HG03159 (cell line): ENCODE measurements around the gene YIPF1.
"Not testable (repeated sequence)": the region's sequence is repeated elsewhere in the genome, so short reads cannot be mapped to it uniquely, and the experiment has no call there.

Source experiments
- ATAC-seq: cut with Tn5 transposase; IDR thresholded peaks from one replicate; pipeline ENCODE4 v1.9.1; 2021; ENCODE audit warnings: mild to moderate bottlenecking, moderate library complexity; ENCODE audit not compliant: unreplicated experiment

Gene YIPF1

DNA sequence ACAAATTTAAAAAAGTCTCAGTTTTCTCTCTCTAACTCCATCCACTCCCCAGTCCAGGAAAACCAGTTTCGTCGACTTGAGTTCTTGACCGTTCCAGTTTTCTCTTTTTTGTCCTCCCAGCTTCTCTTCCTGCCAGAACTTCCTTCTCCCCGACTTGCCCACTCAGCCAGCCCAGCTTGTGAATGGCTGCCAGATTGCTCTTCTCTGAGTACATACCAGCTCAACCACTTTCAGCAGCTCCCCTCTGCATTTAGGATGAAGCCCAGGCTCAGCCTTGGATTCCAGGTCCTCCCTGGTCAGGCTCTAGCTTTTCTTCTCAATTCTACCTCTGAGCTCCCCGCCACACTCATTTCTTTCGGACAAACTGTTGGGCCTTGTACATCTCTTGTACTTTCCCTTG lies 5.8 kb upstream of the YIPF1 start:
- no peak for ATAC-seq

DNA sequence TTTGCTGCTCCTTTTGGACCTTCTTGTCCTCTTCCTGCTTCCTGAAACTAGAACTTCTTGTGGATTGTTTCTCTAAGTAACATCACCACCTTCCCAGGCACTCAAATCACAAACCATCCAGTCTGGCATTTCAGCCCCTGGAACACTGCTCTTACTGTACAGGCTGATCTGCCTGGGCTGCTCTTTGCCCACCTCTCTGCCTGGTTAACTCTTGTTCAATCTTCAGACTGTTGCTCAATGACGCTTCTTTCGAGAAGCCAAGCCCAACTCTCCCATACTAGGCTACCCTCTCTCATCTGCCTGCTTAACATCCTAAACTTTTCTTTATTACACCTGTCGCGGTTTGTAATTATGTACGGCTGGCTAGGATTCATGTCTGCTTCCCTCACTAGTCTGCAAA lies 5.0 kb upstream of the YIPF1 start:
- no peak for ATAC-seq

DNA sequence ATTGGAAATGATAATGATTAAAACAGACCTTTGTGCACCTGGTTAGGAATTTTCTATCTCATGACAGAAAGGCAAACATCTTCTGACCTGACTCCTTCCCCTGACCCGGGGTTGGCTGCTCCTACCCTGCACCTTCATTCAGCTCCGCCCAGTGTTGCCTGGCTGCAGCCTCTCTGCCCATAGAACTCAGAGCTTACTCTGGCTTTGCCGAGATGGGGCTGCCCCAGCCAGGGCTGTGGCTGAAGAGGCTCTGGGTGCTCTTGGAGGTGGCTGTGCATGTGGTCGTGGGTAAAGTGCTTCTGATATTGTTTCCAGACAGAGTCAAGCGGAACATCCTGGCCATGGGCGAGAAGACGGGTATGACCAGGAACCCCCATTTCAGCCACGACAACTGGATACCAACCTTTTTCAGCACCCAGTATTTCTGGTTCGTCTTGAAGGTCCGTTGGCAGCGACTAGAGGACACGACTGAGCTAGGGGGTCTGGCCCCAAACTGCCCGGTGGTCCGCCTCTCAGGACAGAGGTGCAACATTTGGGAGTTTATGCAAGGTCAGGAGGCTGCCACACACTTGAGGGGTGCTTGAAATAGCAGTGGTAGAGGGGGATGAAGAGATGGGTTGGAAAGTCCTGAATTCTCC lies 4.5 kb upstream of the YIPF1 start, which contains the start of gene DIO1:
DIO1 (plus strand) TSS at position 189 of the 638 bp plus-strand sequence; CDS start at position 213, 24 bp downstream.
- no peak for ATAC-seq

DNA sequence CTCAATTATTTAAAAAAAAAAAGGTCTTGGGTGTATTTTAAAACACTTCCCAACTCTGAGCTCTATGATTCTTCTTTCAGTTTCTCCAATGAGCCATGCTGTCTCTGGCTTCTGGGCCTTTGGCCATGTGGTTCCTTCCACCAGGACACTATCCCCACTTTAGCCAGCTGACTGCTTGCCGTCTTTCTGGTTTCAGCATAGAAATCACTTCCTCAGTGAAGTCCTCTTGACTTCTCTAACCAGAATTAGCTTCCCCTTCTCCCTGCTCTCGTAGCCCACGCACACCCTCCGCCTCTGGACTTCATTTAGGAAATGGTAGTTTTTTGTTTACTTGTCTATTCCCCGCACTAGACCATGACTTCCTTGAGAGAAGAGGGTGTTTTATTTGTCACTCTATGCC lies 3.3 kb upstream of the YIPF1 start:
- ATAC-seq = no peak

DNA sequence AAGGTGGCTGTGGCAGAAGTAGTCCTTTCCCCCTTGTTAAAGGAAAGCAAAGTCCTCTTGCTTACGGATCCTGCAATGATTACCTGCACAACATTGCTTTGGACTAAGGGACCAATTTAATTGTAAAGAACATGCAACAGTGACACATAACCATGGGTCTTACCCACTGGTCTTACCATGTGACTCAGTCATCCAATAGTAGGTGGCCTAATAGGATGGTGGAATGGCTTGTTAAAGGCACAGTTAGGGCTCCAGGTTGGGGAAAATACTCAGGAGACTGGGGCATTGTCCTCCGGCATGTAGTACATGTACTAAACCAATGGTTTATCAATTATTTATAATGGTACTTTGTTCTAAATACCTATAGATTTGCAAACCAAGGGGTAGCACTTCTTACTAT lies 2.1 kb upstream of the YIPF1 start:
- ATAC-seq = no peak

DNA sequence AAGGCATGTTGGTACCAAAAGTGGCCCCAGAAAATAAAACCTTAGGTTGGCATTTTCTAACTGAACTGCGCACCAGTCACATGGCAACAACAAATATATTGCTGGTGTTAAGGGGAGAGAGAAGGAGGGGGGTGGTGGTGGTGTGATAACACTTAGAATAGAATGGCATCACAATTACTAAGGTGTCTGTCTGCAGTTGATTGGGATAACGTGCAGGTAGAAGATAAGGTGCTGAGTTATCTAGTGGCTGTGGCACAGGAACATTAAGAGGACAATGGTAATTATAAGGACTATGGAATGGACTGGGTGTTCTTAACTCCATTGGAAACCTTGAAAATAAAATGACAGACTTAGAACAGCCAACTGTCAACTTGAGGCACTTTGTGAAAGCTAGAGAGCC lies 1.4 kb upstream of the YIPF1 start:
- ATAC-seq = no peak

DNA sequence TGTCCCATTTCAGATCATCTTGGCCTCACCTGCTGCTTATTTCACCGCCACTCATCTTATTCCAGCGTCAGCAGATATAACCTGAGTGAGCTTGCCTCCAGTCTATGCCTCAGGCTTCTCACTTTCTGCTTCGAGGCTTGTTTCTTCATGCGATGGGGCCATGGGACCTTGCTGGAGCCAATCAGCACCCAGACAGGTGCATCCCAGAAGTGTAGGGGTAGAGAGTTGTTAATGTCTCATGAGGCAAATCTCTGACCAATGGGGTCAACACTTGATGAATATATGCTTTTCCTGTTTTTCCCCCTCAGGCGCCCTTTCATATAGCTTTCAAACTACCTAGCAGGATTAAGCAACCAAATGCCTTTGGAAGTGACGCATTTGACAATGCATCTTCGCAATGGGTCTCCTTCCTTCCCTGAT lies 935 bp upstream of the YIPF1 start:
- no peak for ATAC-seq

DNA sequence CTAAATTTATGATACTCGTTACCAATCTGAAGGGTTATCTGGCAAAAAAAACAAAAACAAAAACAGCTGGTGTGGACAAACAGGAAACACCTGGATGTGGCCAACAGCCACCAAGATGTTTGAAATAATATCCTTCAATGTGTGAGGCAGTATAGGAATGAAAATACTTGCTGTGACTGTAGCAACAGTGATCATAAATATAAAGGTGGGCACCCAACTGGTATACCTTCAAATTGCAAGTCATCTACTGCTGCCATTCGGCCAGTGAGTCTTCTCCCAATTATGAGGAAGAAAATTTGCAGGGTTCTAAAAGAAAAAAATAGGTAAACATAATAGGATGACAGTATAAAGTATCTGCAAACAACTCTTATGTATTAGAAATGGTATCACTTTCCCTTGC lies 916 bp downstream of the YIPF1 start:
- ATAC-seq = no peak

DNA sequence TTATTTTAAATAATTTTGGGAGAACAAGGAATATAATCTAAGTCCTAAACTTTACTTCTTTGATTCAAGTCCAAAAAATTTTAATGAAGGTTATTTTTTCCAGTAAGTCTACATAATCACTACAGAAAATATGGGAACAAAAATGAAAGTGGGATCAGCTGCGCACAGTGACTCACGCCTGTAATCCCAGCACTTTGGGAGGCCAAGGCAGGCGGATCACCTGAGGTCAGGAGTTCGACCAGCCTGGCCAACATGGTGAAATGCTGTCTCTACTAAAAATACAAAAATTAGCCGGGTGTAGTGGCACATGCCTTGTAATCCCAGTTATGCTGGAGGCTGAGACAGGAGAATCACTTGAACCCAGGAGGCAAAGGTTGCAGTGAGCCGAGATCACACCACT lies 6.0 kb downstream of the YIPF1 start:
- not testable (repeated sequence) for ATAC-seq

DNA sequence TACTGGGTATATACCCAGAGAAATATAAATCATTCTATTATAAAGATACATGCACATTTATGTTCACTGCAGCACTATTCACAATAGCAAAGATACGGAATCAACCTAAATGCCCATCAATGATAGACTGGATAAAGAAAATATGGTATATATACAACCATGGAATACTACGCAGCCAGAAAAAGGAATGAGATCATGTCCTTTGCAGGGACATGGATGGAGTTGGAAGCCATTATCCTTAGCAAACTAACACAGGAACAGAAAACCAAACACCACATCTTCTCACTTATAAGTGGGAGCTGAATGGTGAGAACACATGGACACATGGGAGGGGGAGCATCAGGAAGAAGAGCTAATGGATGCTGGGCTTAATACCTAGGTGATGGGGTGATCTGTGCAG lies 7.7 kb downstream of the YIPF1 start:
- not testable (repeated sequence) for ATAC-seq

DNA sequence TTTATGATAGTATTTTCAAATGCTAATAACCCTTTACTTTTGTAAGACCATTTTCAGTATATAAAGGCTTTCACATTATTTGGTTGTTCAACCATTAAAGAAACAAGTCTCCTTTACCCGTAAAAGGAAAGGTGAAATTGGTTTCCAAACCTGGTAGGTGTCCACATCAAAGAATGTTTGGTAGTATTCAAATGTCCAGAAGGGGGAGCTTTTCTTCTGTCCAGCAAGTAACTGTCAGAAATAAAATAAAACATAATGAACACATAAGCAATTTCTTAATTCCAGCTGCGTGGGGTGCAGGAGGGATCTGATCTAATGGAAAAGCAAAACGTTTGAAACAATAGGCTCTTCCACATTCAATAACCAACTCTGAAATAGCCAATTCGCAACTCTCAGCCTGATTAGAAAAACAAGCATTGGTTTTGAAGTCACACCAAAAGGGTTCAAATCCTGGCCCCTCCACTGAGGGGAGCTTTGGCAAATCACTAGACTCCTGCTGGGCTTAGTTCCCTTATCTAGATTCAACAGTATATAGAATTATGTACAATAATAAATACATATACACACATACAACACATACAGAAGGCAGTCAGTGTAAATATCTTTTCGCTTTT lies 11.0 kb downstream of the YIPF1 start:
- ATAC-seq = no peak

DNA sequence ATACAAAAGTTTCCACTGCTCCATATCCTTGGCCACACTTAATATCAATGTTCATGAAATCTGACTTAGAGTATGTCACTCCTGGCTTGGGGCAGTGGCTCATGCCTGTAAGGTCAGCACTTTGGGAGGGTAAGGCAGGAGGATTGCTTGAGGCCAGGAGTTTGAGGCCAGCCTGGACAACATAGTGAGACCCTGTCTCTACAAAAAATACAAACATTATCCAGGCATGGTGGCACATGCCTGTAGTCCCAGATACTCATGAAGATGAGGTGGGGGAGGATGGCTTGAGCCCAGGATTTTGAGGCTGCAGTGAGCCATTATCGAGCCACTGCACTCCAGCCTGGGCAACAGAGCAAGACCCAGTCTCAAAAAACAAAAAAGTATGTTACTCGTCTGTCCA lies 14.4 kb downstream of the YIPF1 start:
- not testable (repeated sequence) for ATAC-seq

DNA sequence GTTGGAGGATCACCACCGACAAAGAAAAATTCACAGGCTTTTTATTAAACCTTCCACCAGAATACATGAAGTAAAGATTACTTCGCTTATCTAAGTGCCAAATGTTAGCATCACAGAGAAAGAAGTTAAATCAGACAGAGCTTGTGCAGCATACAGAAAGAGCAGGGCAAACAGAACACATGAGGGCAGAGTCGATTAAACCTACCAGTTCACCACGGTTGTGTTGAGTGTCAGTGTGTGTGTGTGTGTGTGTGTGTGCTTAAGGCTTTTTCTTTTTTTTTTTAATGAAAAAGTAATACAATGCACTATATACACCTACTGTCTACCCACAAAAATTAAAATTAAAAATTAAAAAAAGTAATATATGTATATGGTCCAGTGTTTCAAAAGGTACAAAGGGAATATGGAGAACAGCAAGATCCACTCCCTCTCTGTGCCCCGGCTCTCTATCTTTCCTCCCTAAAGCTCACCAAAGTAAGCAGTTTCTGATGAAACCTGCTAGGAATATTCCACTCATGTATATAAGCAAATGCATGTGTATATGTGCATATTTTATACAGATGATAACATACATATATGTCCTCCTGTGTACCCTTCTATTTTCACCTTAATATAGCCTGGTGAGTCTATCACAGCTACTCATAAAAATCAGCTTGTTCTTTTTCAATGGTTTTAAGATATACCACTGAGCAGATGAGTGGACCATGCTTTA lies 17.7 kb downstream of the YIPF1 start:
- ATAC-seq = no peak

DNA sequence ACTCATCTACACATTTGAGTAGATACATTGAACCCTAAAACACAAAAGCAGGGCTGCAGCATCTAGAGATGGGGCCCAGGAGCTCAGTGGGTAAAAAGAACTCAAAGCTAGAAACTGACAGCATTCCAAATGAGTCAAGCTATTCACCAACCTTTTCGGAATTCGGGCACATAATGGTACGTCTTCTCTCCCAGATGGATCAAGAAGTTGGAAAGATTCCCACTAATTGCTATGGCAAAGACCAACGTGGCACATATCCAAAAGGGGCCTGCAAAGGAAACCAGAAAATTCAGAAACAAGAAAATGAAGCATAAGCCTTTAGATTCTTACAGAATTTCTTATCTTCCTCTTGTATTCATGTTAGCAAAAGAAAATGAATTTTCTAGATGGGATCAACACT lies 18.4 kb downstream of the YIPF1 start:
- no peak for ATAC-seq

DNA sequence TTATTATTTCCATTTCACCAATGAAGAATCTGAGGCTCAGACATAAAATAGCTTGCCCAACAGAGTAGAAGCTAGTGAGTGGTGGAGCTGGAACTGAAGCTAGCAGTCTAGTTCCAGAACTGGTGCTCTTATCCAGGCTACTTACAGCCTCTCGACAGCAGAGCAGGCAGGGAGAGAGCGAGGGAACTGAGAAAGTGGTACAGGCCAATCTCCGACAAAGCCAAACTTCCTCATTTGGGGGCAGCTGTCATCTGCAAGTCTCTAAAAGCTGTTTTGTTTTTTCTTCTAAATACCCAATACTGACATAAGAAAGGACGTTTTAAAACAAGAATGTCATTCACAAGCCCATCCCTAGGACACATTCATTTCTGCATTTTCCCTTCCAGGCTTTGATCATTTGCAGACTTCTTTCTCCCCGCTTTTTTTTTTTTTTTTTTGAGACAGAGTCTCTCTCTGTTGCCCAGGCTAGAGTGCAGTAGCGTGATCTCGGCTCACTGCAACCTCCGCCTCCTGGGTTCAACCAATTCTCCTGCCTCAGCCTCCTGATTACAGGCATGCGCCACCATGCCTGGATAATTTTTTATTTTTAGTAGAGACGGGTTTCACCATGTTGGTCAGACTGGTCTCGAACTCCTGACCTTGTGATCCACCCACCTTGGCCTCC lies 20.0 kb downstream of the YIPF1 start:
- no peak for ATAC-seq

DNA sequence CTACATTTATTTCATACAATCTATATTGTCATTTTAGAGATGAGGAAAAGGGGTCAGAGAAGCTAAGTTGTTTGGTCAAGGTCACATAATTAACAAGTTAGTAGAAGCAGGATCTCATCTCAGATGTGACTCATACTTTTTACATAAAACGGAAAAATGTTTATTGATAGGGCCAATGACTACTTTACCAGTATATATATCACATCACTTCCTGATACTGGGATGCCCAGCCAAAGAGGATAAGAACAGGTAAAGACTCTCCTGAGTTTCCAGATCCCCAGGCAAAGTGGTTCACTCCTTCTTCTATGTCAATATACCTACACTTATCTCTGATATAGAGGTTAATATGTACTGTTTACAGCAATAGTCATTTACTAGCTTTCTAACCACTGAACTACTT lies 21.0 kb downstream of the YIPF1 start:
- no peak for ATAC-seq

DNA sequence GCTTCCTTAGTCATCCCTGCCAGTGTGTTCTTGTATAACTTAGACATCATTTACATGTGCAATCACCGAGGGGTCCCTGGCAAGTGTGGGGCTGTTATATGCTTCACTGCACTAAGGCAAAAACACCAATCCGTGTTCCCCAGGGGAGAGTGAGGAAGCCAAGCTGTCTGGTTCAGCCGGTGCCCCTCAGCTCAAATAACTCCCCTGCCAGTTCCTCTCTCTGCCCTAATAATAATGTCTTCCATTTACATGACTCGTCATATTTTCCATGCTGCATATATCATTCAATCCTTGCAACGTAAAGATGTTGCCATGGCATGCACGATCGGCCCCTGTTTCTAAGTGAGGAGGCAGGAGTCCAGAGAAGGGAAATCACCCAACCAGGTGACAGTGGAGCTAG lies 27.1 kb downstream of the YIPF1 start:
- no peak for ATAC-seq

DNA sequence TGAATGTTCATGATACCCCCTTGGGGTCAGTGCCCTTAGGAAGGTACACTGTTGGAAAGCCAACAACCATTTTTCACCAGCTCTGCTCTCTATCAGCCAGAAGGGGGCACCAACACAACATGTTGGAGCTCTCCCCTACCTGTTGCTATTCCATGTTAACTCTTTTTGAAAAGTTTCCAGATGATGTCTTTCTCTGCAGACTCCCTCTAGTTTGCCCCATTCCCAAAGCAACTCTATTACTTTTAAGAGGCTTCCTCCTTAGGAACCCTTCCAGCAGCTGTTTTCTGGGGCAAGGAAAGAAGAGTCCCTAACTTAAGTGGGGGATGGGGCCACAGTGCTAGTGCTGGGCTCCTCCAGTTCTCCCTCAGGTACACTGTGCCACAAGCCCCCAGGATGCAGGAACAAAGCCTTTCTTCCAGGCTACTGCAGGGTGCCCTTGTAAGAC lies 28.6 kb downstream of the YIPF1 start:
- no peak for ATAC-seq

DNA sequence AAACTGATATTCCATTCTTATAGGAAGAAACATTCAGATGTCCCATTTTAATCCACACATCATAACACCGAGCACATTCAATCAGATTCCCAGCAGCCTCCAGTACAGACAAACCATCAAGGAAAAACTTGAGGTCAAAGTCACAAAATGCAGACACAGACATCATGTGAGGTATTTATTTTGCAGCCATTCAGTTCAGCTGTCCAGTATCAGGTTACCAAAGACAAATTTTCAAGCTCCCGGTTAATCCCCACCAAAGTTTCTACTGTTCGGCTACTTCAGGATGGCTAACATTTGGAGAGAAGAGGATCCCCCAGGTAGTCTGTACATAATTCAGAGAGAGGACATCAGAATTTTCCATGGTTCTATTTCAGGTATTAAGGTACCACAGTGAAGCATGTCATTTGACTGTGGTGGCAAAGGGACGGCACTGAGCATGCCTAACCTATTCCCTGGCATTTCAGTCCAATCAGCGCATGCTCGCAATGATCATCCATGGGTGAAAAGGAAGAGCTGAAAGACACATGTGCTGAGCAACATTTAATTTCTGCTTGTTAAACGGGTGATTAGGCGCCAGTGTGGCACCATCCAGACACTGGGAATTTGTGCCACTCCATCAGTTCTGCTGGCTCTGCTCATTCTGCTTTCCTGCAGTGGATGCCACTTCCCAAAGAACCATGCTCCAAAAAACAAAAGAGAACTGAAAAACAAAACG lies 37.9 kb downstream of the YIPF1 start:
- no peak for ATAC-seq

DNA sequence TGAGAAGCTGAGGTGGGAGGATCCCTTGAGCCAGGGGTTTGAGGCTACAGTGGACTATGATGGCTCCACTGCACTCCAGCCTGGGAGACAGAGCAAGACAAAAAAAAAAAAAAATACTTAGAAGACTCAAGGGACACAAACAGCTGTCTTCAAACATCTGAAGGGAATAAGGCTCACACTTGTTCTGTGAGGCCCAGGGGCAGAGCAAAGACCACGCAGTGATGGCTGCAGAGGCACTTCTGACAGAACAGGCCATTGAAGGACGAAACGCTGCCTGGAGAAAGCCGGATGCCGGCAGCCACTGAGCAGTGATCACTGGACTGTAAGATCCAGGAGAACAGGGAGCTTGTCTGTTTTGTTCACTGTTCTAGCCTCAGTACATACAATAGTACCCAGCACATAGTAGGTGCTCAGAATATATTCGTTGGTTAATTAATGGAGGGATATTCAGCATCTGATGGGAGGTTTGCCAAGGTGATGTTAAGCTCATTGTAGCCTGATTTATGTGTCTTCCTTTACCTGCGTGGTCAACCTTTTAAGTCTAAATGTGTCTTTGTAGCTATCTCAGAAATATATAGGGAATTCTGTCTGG lies 39.4 kb downstream of the YIPF1 start:
- ATAC-seq = no peak

DNA sequence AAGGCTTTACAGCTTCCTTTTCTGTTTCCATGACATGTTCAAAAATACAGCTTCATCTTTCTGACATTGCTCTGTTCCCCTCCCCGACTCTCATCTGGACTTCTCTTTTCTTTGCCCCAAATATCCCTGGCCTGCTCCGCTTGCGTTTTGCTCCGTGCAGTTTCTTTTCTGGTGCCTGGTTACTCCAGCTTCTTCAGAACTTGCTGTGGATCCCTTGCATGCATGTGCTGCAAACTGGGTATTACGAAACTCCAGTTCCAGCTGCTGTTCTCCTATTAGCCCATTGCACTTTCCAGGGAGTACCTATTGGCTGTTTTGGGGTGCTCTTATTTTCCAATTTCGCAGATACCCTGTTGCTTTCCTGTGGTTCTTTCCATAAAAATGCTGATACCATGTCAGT lies 41.6 kb downstream of the YIPF1 start:
- ATAC-seq = no peak
